Activated T-cell treated with anti-CD3 and anti-CD28 coated beads for 1 hour (primary cell): ENCODE data around the gene DPH1.

Source experiments
- DNase-seq: peaks from one replicate; pipeline ENCODE4 v3.0.0-alpha.2; 2020; ENCODE audit warnings: low read depth

Gene DPH1

GRCh38 chr17:2082003-2082781 is 52.2 kb downstream of the DPH1 start:
- no peak for DNase-seq

GRCh38 chr17:2083613-2084035 is 53.7 kb downstream of the DPH1 start:
- DNase-seq, result no peak

GRCh38 chr17:2084036-2084765 is 54.2 kb downstream of the DPH1 start:
- no peak for DNase-seq

- no peak for DNase-seq
Observed at GRCh38 chr17:2084766-2085647, 55.1 kb downstream of the DPH1 start.

- DNase-seq, result no peak
Observed at GRCh38 chr17:2085648-2085949, 55.6 kb downstream of the DPH1 start.

- no peak for DNase-seq
Observed at GRCh38 chr17:2086306-2086705, 56.4 kb downstream of the DPH1 start.

GRCh38 chr17:2087597-2088211 is 57.8 kb downstream of the DPH1 start:
- no peak for DNase-seq

- no peak for DNase-seq
Observed at GRCh38 chr17:2089021-2089422, 59.1 kb downstream of the DPH1 start.

GRCh38 chr17:2090210-2090641 is 60.3 kb downstream of the DPH1 start:
- no peak for DNase-seq

GRCh38 chr17:2090804-2091534 is 61.0 kb downstream of the DPH1 start:
- DNase-seq, result no peak

- no peak for DNase-seq
Observed at GRCh38 chr17:2092253-2092652, 62.3 kb downstream of the DPH1 start.

GRCh38 chr17:2093349-2093748 is 63.4 kb downstream of the DPH1 start:
- no peak for DNase-seq
